Loucy (cell line): ENCODE results near the gene B9D1.

Experiments used
- CTCF ChIP-seq: fragments of 200-600 bp; sonication (generic); conservative IDR thresholded peaks from 2 replicates; pipeline ENCODE4 v1.5.1; 2014; ENCODE audit warnings: mild to moderate bottlenecking, antibody characterized with exemption, low read length
- EZH2phosphoT487 ChIP-seq: fragments of 200-600 bp; IDR thresholded peaks from 2 replicates; pipeline ENCODE4 v1.6.1; 2018; ENCODE audit warnings: antibody characterized with exemption, mild to moderate bottlenecking, moderate library complexity, borderline replicate concordance

DNA sequence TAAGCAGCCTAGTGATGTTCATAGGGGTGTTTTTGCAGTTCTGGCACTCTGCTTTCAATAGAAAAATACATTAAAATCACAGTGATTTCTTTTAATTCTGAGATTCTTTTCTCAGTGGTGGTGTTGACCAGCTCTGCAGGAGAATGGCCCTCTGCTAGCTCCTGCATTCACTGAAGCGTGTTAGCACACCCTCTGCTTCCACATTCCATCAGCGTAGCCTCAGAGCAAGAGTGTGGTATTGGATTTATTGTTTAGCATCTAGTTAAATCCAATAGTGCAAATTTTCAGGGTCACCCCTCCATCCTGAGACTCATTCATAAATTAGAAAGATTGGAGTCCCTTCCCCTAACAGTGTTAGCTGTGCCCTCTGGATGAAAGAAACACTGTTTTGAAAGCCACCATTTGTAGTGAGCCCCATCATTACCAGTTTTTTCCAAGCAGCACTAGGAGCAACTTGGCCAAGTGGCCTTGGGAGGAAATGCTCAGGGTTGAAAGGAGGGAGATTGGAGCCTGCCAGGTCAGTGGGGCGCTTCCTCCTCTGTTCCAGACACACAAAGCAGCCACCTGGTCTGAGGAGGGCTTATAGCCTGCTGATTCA lies 45.7 kb downstream of the B9D1 start:
- TF ChIP-seq CTCF (no peak), EZH2phosphoT487 (no peak)
